A673 (cell line): ENCODE data around the gene F7. TPM values are rescaled to one million over a fixed set of nuclear protein-coding genes. Genes with fewer than 3 reads are reported as not detected.

ENCODE experiments used
- BruUV-seq: library from RNA; stranded (reverse); fragments of 400-500 nt; replicated peaks from 2 replicates; lab custom pipeline; 2021; lab: Mats Ljungman, UMichigan
- CTCF ChIA-PET: fragments of 300-600 bp; sonication (Branson Sonifier 250); formaldehyde crosslinking; loops from one replicate; lab custom pipeline; 2022; ENCODE audit warnings: antibody characterized with exemption; lab: Charles Lee
- POLR2A ChIA-PET: fragments of 300-600 bp; sonication (Branson Sonifier 250); formaldehyde crosslinking; loops from one replicate; lab custom pipeline; 2022; ENCODE audit warnings: antibody characterized with exemption; ENCODE audit not compliant: low non-redundant PET; lab: Charles Lee
- DNase-seq: peaks from one replicate; pipeline ENCODE4 v3.0.0-alpha.2; 2015; ENCODE audit warnings: low spot score
- H3K27ac ChIP-seq: fragments of 200-600 bp; sonication (generic); 2 replicates; pipeline ENCODE4 v1.5.1; 2016; ENCODE audit warnings: mixed run types, low read depth, mild to moderate bottlenecking, mixed read lengths, antibody characterized with exemption, low read length; ENCODE audit not compliant: poor library complexity, severe bottlenecking
- H3K27me3 ChIP-seq: fragments of 200-600 bp; sonication (generic); replicated peaks from 2 replicates; pipeline ENCODE4 v1.6.1; 2017; ENCODE audit warnings: mixed run types, low read depth, mild to moderate bottlenecking, mixed read lengths, antibody characterized with exemption, low read length; ENCODE audit not compliant: insufficient read depth, poor library complexity
- H3K36me3 ChIP-seq: fragments of 200-600 bp; sonication (generic); 2 replicates; pipeline ENCODE4 v1.6.1; 2016; ENCODE audit warnings: mixed run types, mild to moderate bottlenecking, mixed read lengths, antibody characterized with exemption, low read length; ENCODE audit not compliant: insufficient read depth, poor library complexity, severe bottlenecking
- H3K4me1 ChIP-seq: fragments of 200-600 bp; sonication (generic); 2 replicates; pipeline ENCODE4 v1.6.1; 2017; ENCODE audit warnings: mixed run types, mild to moderate bottlenecking, mixed read lengths, antibody characterized with exemption, low read length; ENCODE audit not compliant: insufficient read depth, poor library complexity, severe bottlenecking
- H3K4me3 ChIP-seq: fragments of 200-600 bp; sonication (generic); 2 replicates; pipeline ENCODE4 v1.5.1; 2016; ENCODE audit warnings: low read depth, mixed run types, mild to moderate bottlenecking, mixed read lengths, low read length; ENCODE audit not compliant: poor library complexity, severe bottlenecking
- H3K9me3 ChIP-seq: fragments of 200-600 bp; sonication (generic); 2 replicates; pipeline ENCODE4 v1.6.1; 2016; ENCODE audit warnings: mixed run types, low read depth, mild to moderate bottlenecking, mixed read lengths, antibody characterized with exemption, low read length; ENCODE audit not compliant: poor library complexity, severe bottlenecking
- CTCF ChIP-seq: fragments of 300-800, 200-600 bp; sonication (generic); conservative IDR thresholded peaks from 2 replicates; pipeline ENCODE4 v1.5.1; 2017; ENCODE audit warnings: low read depth, mild to moderate bottlenecking, antibody characterized with exemption, low read length, moderate library complexity, mixed read lengths
- EZH2 ChIP-seq: fragments of 200-600 bp; sonication (generic); IDR thresholded peaks from 2 replicates; pipeline ENCODE4 v1.6.1; 2017; ENCODE audit warnings: borderline replicate concordance, low read depth, mild to moderate bottlenecking, mixed read lengths, antibody characterized with exemption, low read length; ENCODE audit not compliant: poor library complexity, severe bottlenecking
- intact Hi-C: fragments of 100-400 bp; cut with micrococcal nuclease; formaldehyde crosslinking; loops from one replicate; pipeline ENCODE4 v1.10.0; 2022; ENCODE audit not compliant: unreplicated experiment
- total RNA-seq: library from RNA; stranded (reverse); gene quantifications from 2 replicates; pipeline ENCODE4 v1.2.3, GENCODE V29; 2021

The F7 gene
- total RNA-seq, 1 experiment from 2014 or later = not detected

- Histone ChIP-seq H3K9me3 (no peaks in the 10 kb centered on the region), H3K4me3 (no peak overlapping the region), H3K36me3 (no peaks in the 10 kb centered on the region), H3K27me3 (peaks cover 4% of the 10 kb centered on the region), H3K4me1 (no peaks in the 10 kb centered on the region), H3K27ac (no peak overlapping the region)
- intact Hi-C loops = no loop called here
- no peak for DNase-seq
- POLR2A ChIA-PET = no interaction called here
- TF ChIP-seq CTCF (no peak), EZH2 (no peak)
- CTCF ChIA-PET = no interaction called here
- BruUV-seq = no TSS peak
Observed at GRCh38 chr13:113096745-113097305, 8.8 kb upstream of the F7 start.

- no TSS peak for BruUV-seq
- TF ChIP-seq EZH2 = no peak
- no peak for TF ChIP-seq CTCF
- Histone ChIP-seq H3K36me3 (no peaks in the 10 kb centered on the region), H3K27ac (no peak overlapping the region), H3K4me3 (no peak overlapping the region), H3K27me3 (peaks cover 4% of the 10 kb centered on the region), H3K4me1 (no peaks in the 10 kb centered on the region), H3K9me3 (no peaks in the 10 kb centered on the region)
- no peak for DNase-seq
- POLR2A ChIA-PET = no interaction called here
- intact Hi-C loops = no loop called here
- CTCF ChIA-PET = no interaction called here
Observed at GRCh38 chr13:113097651-113098050, 7.9 kb upstream of the F7 start.

GRCh38 chr13:113098162-113098732 lies 7.3 kb upstream of the F7 start:
- Histone ChIP-seq H3K4me3 (no peak overlapping the region), H3K4me1 (no peaks in the 10 kb centered on the region), H3K36me3 (no peaks in the 10 kb centered on the region), H3K9me3 (no peaks in the 10 kb centered on the region), H3K27me3 (peaks cover 4% of the 10 kb centered on the region), H3K27ac (no peak overlapping the region)
- no TSS peak for BruUV-seq
- intact Hi-C loops = no loop called here
- CTCF ChIA-PET = no interaction called here
- TF ChIP-seq CTCF (no peak), EZH2 (no peak)
- POLR2A ChIA-PET = no interaction called here
- no peak for DNase-seq
